HepG2 (cell line): ENCODE measurements around the gene UTF1.

Source experiments
- ATF1 ChIP-seq: IDR thresholded peaks from 2 replicates; pipeline ENCODE4 v1.6.1; 2016; ENCODE audit warnings: mild to moderate bottlenecking, control low read depth
- NR2F1 ChIP-seq, 2 experiments: fragments of 450-650 bp in 1 of 2; formaldehyde crosslinking in 1 of 2; IDR thresholded peaks; 2 replicates each; pipeline versions ENCODE4 v1.5.0 to v1.6.1; 2016 to 2020; ENCODE audit warnings: mild to moderate bottlenecking in 1 of 2, missing compliant biosample characterization in 1 of 2, missing genetic modification reagents in 1 of 2, moderate library complexity in 1 of 2
- POLR2A ChIP-seq, 2 experiments: IDR thresholded peaks; 2 replicates each; pipeline ENCODE4 v1.6.1; 2011; ENCODE audit warnings: low read depth in 2 of 2, low read length in 2 of 2, mild to moderate bottlenecking in 1 of 2, moderate library complexity in 1 of 2; ENCODE audit not compliant: insufficient read depth in 1 of 2
- SKI ChIP-seq: fragments of 450-650 bp; IDR thresholded peaks from one replicate; pipeline ENCODE4 v1.6.1; 2018; ENCODE audit warnings: mild to moderate bottlenecking; ENCODE audit not compliant: partially characterized antibody
- SMARCC2 ChIP-seq: fragments of 450-650 bp; IDR thresholded peaks from 2 replicates; pipeline ENCODE4 v1.6.1; 2017; ENCODE audit warnings: antibody characterized with exemption, mild to moderate bottlenecking
- TF ChIP-seq, protein P1 (sequence below): sonication (generic); formaldehyde crosslinking; IDR thresholded peaks from 2 replicates; pipeline ENCODE4 v1.9.0; 2022; ENCODE audit warnings: missing genetic modification reagents, mild to moderate bottlenecking, borderline replicate concordance
- TF ChIP-seq, protein P2 (sequence below): sonication (generic); formaldehyde crosslinking; IDR thresholded peaks from 2 replicates; pipeline ENCODE4 v1.5.0; 2020; ENCODE audit warnings: mild to moderate bottlenecking, missing genetic modification reagents, moderate library complexity
- TF ChIP-seq, protein P3 (sequence below): sonication (generic); formaldehyde crosslinking; IDR thresholded peaks from 2 replicates; pipeline ENCODE4 v1.4.0; 2020; ENCODE audit warnings: missing genetic modification reagents
- TF ChIP-seq, protein P4 (sequence below): sonication (generic); formaldehyde crosslinking; IDR thresholded peaks from 2 replicates; pipeline ENCODE4 v1.5.1; 2020; ENCODE audit warnings: mild to moderate bottlenecking, missing genetic modification reagents, borderline replicate concordance
- TF ChIP-seq, protein P5 (sequence below): sonication (generic); formaldehyde crosslinking; IDR thresholded peaks from 2 replicates; pipeline ENCODE4 v1.4.0; 2020; ENCODE audit warnings: missing genetic modification reagents

DNA sequence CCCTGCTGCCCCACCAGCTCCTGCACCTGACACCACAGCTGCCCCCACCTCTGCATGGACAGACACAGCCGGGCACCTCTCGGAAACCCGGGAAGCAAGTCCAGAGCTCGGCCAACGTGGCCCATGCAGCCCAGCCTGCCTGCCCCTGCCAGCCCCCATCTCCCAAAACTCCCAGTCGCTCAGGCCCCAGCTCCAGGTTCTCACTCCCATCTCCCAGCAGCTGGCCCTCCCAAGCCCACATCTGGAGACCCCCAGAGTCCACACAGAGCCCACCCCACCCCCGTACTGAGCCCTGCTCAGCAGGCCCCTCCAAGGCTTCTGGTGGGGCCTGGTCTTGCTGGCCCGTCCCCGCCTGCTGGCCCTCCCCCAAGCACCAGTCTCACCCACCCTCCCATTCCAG lies 32.2 kb upstream of the UTF1 start:
- TF ChIP-seq SKI (no peak), SMARCC2 (no peak), NR2F1 (CRISPR knock-in tag; IDR thresholded peaks at IDR 0.05) (no peak), ATF1 (no peak), POLR2A (IDR thresholded peaks at IDR 0.05; ENCODE audit: insufficient read depth in 1 of 2, low read depth in 2 of 2, low read length in 2 of 2) (no peak)
- TF ChIP-seq, protein P1, sequence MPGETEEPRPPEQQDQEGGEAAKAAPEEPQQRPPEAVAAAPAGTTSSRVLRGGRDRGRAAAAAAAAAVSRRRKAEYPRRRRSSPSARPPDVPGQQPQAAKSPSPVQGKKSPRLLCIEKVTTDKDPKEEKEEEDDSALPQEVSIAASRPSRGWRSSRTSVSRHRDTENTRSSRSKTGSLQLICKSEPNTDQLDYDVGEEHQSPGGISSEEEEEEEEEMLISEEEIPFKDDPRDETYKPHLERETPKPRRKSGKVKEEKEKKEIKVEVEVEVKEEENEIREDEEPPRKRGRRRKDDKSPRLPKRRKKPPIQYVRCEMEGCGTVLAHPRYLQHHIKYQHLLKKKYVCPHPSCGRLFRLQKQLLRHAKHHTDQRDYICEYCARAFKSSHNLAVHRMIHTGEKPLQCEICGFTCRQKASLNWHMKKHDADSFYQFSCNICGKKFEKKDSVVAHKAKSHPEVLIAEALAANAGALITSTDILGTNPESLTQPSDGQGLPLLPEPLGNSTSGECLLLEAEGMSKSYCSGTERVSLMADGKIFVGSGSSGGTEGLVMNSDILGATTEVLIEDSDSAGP, result no peak
- TF ChIP-seq, protein P2, sequence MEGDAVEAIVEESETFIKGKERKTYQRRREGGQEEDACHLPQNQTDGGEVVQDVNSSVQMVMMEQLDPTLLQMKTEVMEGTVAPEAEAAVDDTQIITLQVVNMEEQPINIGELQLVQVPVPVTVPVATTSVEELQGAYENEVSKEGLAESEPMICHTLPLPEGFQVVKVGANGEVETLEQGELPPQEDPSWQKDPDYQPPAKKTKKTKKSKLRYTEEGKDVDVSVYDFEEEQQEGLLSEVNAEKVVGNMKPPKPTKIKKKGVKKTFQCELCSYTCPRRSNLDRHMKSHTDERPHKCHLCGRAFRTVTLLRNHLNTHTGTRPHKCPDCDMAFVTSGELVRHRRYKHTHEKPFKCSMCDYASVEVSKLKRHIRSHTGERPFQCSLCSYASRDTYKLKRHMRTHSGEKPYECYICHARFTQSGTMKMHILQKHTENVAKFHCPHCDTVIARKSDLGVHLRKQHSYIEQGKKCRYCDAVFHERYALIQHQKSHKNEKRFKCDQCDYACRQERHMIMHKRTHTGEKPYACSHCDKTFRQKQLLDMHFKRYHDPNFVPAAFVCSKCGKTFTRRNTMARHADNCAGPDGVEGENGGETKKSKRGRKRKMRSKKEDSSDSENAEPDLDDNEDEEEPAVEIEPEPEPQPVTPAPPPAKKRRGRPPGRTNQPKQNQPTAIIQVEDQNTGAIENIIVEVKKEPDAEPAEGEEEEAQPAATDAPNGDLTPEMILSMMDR (CRISPR knock-in tag), result no peak
- TF ChIP-seq, protein P3, sequence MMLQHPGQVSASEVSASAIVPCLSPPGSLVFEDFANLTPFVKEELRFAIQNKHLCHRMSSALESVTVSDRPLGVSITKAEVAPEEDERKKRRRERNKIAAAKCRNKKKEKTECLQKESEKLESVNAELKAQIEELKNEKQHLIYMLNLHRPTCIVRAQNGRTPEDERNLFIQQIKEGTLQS (CRISPR knock-in tag), result no peak
- TF ChIP-seq, protein P4, sequence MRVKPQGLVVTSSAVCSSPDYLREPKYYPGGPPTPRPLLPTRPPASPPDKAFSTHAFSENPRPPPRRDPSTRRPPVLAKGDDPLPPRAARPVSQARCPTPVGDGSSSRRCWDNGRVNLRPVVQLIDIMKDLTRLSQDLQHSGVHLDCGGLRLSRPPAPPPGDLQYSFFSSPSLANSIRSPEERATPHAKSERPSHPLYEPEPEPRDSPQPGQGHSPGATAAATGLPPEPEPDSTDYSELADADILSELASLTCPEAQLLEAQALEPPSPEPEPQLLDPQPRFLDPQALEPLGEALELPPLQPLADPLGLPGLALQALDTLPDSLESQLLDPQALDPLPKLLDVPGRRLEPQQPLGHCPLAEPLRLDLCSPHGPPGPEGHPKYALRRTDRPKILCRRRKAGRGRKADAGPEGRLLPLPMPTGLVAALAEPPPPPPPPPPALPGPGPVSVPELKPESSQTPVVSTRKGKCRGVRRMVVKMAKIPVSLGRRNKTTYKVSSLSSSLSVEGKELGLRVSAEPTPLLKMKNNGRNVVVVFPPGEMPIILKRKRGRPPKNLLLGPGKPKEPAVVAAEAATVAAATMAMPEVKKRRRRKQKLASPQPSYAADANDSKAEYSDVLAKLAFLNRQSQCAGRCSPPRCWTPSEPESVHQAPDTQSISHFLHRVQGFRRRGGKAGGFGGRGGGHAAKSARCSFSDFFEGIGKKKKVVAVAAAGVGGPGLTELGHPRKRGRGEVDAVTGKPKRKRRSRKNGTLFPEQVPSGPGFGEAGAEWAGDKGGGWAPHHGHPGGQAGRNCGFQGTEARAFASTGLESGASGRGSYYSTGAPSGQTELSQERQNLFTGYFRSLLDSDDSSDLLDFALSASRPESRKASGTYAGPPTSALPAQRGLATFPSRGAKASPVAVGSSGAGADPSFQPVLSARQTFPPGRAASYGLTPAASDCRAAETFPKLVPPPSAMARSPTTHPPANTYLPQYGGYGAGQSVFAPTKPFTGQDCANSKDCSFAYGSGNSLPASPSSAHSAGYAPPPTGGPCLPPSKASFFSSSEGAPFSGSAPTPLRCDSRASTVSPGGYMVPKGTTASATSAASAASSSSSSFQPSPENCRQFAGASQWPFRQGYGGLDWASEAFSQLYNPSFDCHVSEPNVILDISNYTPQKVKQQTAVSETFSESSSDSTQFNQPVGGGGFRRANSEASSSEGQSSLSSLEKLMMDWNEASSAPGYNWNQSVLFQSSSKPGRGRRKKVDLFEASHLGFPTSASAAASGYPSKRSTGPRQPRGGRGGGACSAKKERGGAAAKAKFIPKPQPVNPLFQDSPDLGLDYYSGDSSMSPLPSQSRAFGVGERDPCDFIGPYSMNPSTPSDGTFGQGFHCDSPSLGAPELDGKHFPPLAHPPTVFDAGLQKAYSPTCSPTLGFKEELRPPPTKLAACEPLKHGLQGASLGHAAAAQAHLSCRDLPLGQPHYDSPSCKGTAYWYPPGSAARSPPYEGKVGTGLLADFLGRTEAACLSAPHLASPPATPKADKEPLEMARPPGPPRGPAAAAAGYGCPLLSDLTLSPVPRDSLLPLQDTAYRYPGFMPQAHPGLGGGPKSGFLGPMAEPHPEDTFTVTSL (CRISPR knock-in tag), result no peak
- TF ChIP-seq, protein P5, sequence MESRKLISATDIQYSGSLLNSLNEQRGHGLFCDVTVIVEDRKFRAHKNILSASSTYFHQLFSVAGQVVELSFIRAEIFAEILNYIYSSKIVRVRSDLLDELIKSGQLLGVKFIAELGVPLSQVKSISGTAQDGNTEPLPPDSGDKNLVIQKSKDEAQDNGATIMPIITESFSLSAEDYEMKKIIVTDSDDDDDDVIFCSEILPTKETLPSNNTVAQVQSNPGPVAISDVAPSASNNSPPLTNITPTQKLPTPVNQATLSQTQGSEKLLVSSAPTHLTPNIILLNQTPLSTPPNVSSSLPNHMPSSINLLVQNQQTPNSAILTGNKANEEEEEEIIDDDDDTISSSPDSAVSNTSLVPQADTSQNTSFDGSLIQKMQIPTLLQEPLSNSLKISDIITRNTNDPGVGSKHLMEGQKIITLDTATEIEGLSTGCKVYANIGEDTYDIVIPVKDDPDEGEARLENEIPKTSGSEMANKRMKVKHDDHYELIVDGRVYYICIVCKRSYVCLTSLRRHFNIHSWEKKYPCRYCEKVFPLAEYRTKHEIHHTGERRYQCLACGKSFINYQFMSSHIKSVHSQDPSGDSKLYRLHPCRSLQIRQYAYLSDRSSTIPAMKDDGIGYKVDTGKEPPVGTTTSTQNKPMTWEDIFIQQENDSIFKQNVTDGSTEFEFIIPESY (CRISPR knock-in tag), result no peak
